ENCODE results near the gene KLHL24. TPM values are rescaled to one million over a fixed set of nuclear protein-coding genes. Genes with fewer than 3 reads are reported as not detected.

KLHL24 gene
- total and polyA plus RNA-seq, 2 donors (not counting 1 experiment from before 2014, with no cell fraction given): 20.4 to 70.7 TPM

DNA sequence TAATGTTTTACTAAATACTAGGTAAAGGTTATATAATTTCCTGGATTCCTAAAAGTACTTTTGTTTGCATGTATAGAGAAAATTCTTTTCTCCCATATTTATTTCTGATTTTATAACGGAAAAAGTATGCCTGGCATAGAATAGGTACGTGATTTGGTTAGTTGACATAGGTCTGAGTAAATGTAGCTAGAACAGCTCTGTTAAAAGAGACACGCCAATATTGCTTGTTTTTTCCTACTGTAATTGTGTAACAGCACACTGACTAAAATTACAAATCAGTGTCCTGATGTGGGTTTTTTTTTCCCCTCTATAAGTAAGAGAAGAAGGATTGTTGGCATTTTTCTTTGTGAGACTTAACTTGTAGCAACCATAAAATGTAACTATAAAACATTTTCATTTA is 26.7 kb downstream of the KLHL24 start:
- Histone ChIP-seq H3K79me2 (ENCODE audit: control insufficient read depth, insufficient read depth, low read length) (no peaks in the 10 kb centered on the region), H3K27me3 (ENCODE audit: control insufficient read depth, insufficient read depth, low read length) (no peaks in the 10 kb centered on the region), H3K4me2 (ENCODE audit: extremely low read depth, insufficient read depth, low read length) (no peak overlapping the region), H3K36me3 (ENCODE audit: control insufficient read depth, insufficient read depth, low read length) (no peaks in the 10 kb centered on the region), H3K27ac (ENCODE audit: insufficient read depth, low read length) (no peak overlapping the region), H3K4me3 (replicated peaks in 1 of 4; ENCODE audit: control extremely low read depth in 1 of 4, insufficient read depth in 1 of 4, low read depth in 3 of 4, low read length in 4 of 4) (no peak overlapping the region), H3K9me3 (ENCODE audit: control insufficient read depth, insufficient read depth, low read depth, low read length) (no peaks in the 10 kb centered on the region), H2AFZ (ENCODE audit: low read length) (no peak overlapping the region), H4K20me1 (ENCODE audit: control insufficient read depth, extremely low read depth, insufficient read depth, low read length) (no peaks in the 10 kb centered on the region), H3K9ac (ENCODE audit: insufficient read depth, low read length) (no peak overlapping the region), H3K4me1 (ENCODE audit: control insufficient read depth, extremely low read depth, insufficient read depth, low read length) (no peaks in the 10 kb centered on the region)
- no peak for DNase-seq (ENCODE audit: low read depth in 2 of 2)
- TF ChIP-seq EZH2 (IDR thresholded peaks at IDR 0.05; ENCODE audit: low read length, missing control alignments): no peak
- TF ChIP-seq, protein P1, sequence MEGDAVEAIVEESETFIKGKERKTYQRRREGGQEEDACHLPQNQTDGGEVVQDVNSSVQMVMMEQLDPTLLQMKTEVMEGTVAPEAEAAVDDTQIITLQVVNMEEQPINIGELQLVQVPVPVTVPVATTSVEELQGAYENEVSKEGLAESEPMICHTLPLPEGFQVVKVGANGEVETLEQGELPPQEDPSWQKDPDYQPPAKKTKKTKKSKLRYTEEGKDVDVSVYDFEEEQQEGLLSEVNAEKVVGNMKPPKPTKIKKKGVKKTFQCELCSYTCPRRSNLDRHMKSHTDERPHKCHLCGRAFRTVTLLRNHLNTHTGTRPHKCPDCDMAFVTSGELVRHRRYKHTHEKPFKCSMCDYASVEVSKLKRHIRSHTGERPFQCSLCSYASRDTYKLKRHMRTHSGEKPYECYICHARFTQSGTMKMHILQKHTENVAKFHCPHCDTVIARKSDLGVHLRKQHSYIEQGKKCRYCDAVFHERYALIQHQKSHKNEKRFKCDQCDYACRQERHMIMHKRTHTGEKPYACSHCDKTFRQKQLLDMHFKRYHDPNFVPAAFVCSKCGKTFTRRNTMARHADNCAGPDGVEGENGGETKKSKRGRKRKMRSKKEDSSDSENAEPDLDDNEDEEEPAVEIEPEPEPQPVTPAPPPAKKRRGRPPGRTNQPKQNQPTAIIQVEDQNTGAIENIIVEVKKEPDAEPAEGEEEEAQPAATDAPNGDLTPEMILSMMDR (conservative IDR thresholded peaks at IDR 0.05 in 1 of 2, IDR thresholded peaks at IDR 0.05 in 1 of 2; ENCODE audit: low read depth in 1 of 2, low read length in 2 of 2): no peak

DNA sequence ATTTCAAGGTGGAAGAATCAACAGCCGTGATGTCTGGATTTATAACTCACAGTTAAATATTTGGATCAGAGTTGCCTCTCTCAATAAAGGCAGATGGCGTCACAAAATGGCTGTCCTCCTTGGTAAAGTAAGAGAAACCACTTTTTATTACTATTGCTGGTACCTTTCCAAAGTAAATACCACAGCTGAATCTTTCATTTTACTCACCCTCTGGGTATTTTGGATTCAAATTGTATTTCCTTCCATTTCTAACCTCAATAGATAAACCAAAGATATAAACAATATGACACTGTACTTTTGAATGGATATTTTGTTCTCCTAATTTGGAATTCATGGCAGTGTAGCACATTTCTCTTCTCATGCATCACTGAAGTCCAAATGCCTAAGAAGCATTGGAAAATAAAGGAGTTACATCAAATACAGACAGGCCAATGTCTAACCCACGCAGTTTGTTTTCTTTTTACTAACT is 29.5 kb downstream of the KLHL24 start:
- H3K4me3 ChIP-seq (replicated peaks in 1 of 4; ENCODE audit: control extremely low read depth in 1 of 4, insufficient read depth in 1 of 4, low read depth in 3 of 4, low read length in 4 of 4): no peak overlapping the region
- H3K36me3 ChIP-seq (ENCODE audit: control insufficient read depth, insufficient read depth, low read length): no peaks in the 10 kb centered on the region
- H3K4me2 ChIP-seq (ENCODE audit: extremely low read depth, insufficient read depth, low read length): no peak overlapping the region
- no peaks in the 10 kb centered on the region for H3K79me2 ChIP-seq (ENCODE audit: control insufficient read depth, insufficient read depth, low read length)
- DNase-seq (ENCODE audit: low read depth in 2 of 2): peak; percentile 97 to 98
- no peak overlapping the region for H3K9ac ChIP-seq (ENCODE audit: insufficient read depth, low read length)
- H4K20me1 ChIP-seq (ENCODE audit: control insufficient read depth, extremely low read depth, insufficient read depth, low read length): no peaks in the 10 kb centered on the region
- H3K27ac ChIP-seq (ENCODE audit: insufficient read depth, low read length): no peak overlapping the region
- no peaks in the 10 kb centered on the region for H3K9me3 ChIP-seq (ENCODE audit: control insufficient read depth, insufficient read depth, low read depth, low read length)
- peak overlapping the region; percentile 44 for H2AFZ ChIP-seq (ENCODE audit: low read length)
- H3K4me1 ChIP-seq (ENCODE audit: control insufficient read depth, extremely low read depth, insufficient read depth, low read length): no peaks in the 10 kb centered on the region
- TF ChIP-seq, protein P1 (conservative IDR thresholded peaks at IDR 0.05 in 1 of 2, IDR thresholded peaks at IDR 0.05 in 1 of 2; ENCODE audit: low read depth in 1 of 2, low read length in 2 of 2): no peak
- TF ChIP-seq EZH2 (IDR thresholded peaks at IDR 0.05; ENCODE audit: low read length, missing control alignments): no peak
- H3K27me3 ChIP-seq (ENCODE audit: control insufficient read depth, insufficient read depth, low read length): no peaks in the 10 kb centered on the region

DNA sequence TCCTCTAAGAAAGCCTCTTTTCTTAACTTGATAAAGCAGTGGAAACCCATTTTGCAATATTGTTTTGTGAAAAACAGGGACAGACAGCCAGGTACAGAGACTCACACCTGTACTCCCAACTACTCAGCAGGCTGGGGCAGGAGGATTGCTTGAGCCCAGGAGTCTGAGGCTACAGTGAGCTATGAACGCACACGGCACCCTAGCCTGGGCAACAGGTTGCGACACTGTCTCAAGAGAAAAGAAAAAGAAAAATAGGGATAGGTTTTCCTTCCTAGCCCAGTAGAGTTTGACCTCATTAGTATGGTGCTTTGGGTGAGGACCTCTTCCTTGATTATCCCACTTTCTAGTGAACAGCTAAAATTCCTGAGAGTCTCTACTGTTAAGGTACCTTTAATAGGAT is 44.6 kb downstream of the KLHL24 start:
- Histone ChIP-seq H3K9ac (ENCODE audit: insufficient read depth, low read length) (no peak overlapping the region), H3K79me2 (ENCODE audit: control insufficient read depth, insufficient read depth, low read length) (no peaks in the 10 kb centered on the region), H4K20me1 (ENCODE audit: control insufficient read depth, extremely low read depth, insufficient read depth, low read length) (no peaks in the 10 kb centered on the region), H3K27ac (ENCODE audit: insufficient read depth, low read length) (no peak overlapping the region), H3K27me3 (ENCODE audit: control insufficient read depth, insufficient read depth, low read length) (no peaks in the 10 kb centered on the region), H3K9me3 (ENCODE audit: control insufficient read depth, insufficient read depth, low read depth, low read length) (no peaks in the 10 kb centered on the region), H2AFZ (ENCODE audit: low read length) (no peak overlapping the region), H3K4me3 (replicated peaks in 1 of 4; ENCODE audit: control extremely low read depth in 1 of 4, insufficient read depth in 1 of 4, low read depth in 3 of 4, low read length in 4 of 4) (no peak overlapping the region), H3K36me3 (ENCODE audit: control insufficient read depth, insufficient read depth, low read length) (no peaks in the 10 kb centered on the region), H3K4me2 (ENCODE audit: extremely low read depth, insufficient read depth, low read length) (no peak overlapping the region), H3K4me1 (ENCODE audit: control insufficient read depth, extremely low read depth, insufficient read depth, low read length) (no peaks in the 10 kb centered on the region)
- no peak for TF ChIP-seq EZH2 (IDR thresholded peaks at IDR 0.05; ENCODE audit: low read length, missing control alignments)
- TF ChIP-seq, protein P1 (conservative IDR thresholded peaks at IDR 0.05 in 1 of 2, IDR thresholded peaks at IDR 0.05 in 1 of 2; ENCODE audit: low read depth in 1 of 2, low read length in 2 of 2): no peak
- no peak for DNase-seq (ENCODE audit: low read depth in 2 of 2)

All from fibroblast of lung (primary cell).